Measurements from ENCODE around the gene PIM1. TPM values are rescaled to one million over a fixed set of nuclear protein-coding genes. Genes with fewer than 3 reads are reported as not detected.
"Not testable (repeated sequence)": the region's sequence is repeated elsewhere in the genome, so short reads cannot be mapped to it uniquely, and the experiment has no call there.

The PIM1 gene
- total RNA-seq, 2 experiments from 2014 or later: 24.7 to 31.4 TPM

DNA sequence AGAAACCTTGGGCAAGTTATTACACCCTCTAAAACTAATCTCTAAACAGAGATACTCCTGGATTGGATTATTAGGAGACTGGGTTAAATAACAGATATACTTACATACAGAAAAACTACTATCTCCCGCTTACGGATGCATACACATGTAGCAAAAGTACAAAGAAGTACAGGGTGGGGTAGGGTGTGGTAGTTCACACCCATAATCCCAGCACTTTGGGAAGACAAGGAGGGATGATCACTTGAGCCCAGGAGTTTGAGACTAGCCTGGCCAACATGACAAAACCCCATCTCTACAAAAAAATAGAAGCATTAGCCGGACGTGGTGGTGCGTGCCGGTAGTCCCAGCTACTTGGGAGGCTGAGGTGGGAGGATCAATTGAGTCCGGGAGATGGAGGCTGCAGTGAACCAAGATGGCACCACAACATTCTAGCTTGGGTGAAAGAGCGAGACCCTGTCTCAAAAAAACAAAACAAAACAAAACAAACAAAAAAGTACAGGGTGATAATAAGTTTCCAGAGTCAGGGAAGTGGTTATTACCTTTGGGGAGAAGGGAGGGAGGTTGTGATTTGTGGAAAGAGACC lies 8.1 kb downstream of the PIM1 start:
- intact Hi-C loops (cut with micrococcal nuclease; ENCODE audit: unreplicated experiment): loop anchor here (10.0 kb wide), 1 partner anchor 413 kb away; no protein-coding TSS in a partner anchor
- POLR2A ChIA-PET: interaction anchor here (0.7 to 0.9 kb wide), 2 partner anchors 37 to 49 kb away, joined by 3 read pairs; no protein-coding TSS in a partner anchor

DNA sequence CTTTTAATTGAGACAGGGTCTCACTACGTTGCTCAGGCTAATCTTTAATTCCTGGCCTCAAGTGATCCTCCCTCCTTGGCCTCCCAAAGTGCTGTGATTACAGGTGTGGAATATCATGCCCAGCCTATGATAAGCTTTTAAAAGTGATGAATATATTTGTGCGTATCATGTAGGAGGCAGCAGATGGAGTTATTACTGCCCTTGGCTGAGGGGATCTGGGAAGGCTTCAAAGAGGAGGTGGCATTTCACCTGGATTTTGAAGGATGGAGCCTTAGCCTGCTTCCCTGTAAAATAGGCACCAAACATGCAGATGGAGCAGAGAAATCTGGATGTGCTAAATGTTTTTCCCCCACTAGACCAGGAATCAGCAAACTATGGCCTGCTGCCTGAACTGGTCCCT lies 10.1 kb downstream of the PIM1 start:
- peaks cover 14% of the 10 kb centered on the region for H3K36me3 ChIP-seq (ENCODE audit: insufficient read depth, low read length)
- POLR2A ChIA-PET: interaction anchor here (0.5 to 0.6 kb wide), 2 partner anchors 18 to 705 kb away, joined by 3 to 4 read pairs; no protein-coding TSS in a partner anchor
- TF ChIP-seq CTCF (conservative IDR thresholded peaks at IDR 0.05; ENCODE audit: low read length) (no peak), EZH2phosphoT487 (IDR thresholded peaks at IDR 0.05; ENCODE audit: borderline replicate concordance, low read depth, low read length) (no peak)
- DNase-seq (ENCODE audit: low spot score): no peak
- no peaks in the 10 kb centered on the region for H3K79me2 ChIP-seq (ENCODE audit: insufficient read depth, low read depth, low read length)
- H3K4me2 ChIP-seq (ENCODE audit: low read length): no peak overlapping the region
- no TSS peak for BruUV-seq (replicated peaks)
- CTCF ChIA-PET (ENCODE audit: unreplicated experiment): no interaction called here
- no peak overlapping the region for H3K27ac ChIP-seq (ENCODE audit: low read depth, low read length, poor library complexity, severe bottlenecking)
- H3K9me2 ChIP-seq (ENCODE audit: insufficient read depth, low read length): no peaks in the 10 kb centered on the region
- H4K20me1 ChIP-seq (ENCODE audit: insufficient read depth, low read length): no peaks in the 10 kb centered on the region
- H3K9me3 ChIP-seq (ENCODE audit: low read length): no peaks in the 10 kb centered on the region
- no peak overlapping the region for H3K4me3 ChIP-seq (ENCODE audit: low read depth, low read length, poor library complexity, severe bottlenecking)
- intact Hi-C loops (cut with micrococcal nuclease; ENCODE audit: unreplicated experiment): no loop called here
- H3K4me1 ChIP-seq (ENCODE audit: insufficient read depth, low read length, poor library complexity, severe bottlenecking): peaks cover 7% of the 10 kb centered on the region
- H2AFZ ChIP-seq (ENCODE audit: low read length): no peak overlapping the region

More for the DNA sequence above, 8.1 kb downstream of the PIM1 start:
- TF ChIP-seq EZH2phosphoT487 (IDR thresholded peaks at IDR 0.05; ENCODE audit: borderline replicate concordance, low read depth, low read length): no peak
- TF ChIP-seq CTCF (conservative IDR thresholded peaks at IDR 0.05; ENCODE audit: low read length): no peak
- Histone ChIP-seq H2AFZ (ENCODE audit: low read length) (no peak overlapping the region), H3K36me3 (ENCODE audit: insufficient read depth, low read length) (peaks cover 35% of the 10 kb centered on the region), H3K4me2 (ENCODE audit: low read length) (no peak overlapping the region), H3K79me2 (ENCODE audit: insufficient read depth, low read depth, low read length) (no peaks in the 10 kb centered on the region), H3K9me3 (ENCODE audit: low read length) (no peaks in the 10 kb centered on the region), H3K4me3 (ENCODE audit: low read depth, low read length, poor library complexity, severe bottlenecking) (no peak overlapping the region), H3K27ac (ENCODE audit: low read depth, low read length, poor library complexity, severe bottlenecking) (no peak overlapping the region), H4K20me1 (ENCODE audit: insufficient read depth, low read length) (peaks cover 5% of the 10 kb centered on the region; the same call in 1 of the 2 replicates), H3K4me1 (ENCODE audit: insufficient read depth, low read length, poor library complexity, severe bottlenecking) (peaks cover 7% of the 10 kb centered on the region), H3K9me2 (ENCODE audit: insufficient read depth, low read length) (no peaks in the 10 kb centered on the region)
- no TSS peak for BruUV-seq (replicated peaks)
- CTCF ChIA-PET (ENCODE audit: unreplicated experiment): no interaction called here
- no peak for DNase-seq (ENCODE audit: low spot score)

DNA sequence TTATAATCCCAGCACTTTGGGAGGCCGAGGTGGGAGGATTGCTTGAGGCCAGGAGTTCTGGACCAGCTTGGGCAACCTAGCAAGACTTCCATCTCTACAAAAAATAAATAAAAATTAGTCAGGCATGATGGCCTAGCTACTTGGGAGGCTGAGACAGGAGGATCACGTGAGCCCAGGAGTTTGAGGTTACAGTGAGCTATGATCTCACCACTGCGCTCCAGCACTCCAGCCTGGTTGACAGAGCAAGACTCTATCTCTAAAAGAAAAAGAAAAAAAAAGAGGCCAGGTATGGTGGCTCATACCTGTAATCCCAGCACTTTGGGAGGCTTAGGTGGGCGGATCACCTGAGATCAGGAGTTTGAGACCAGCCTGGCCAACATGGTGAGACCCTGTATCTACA lies 10.7 kb downstream of the PIM1 start:
- H3K4me3 ChIP-seq (ENCODE audit: low read depth, low read length, poor library complexity, severe bottlenecking); BruUV-seq (replicated peaks); H3K9me2 ChIP-seq (ENCODE audit: insufficient read depth, low read length); CTCF ChIA-PET (ENCODE audit: unreplicated experiment); H3K36me3 ChIP-seq (ENCODE audit: insufficient read depth, low read length); H3K27ac ChIP-seq (ENCODE audit: low read depth, low read length, poor library complexity, severe bottlenecking); H4K20me1 ChIP-seq (ENCODE audit: insufficient read depth, low read length); H2AFZ ChIP-seq (ENCODE audit: low read length); H3K9me3 ChIP-seq (ENCODE audit: low read length); H3K4me2 ChIP-seq (ENCODE audit: low read length); H3K4me1 ChIP-seq (ENCODE audit: insufficient read depth, low read length, poor library complexity, severe bottlenecking); H3K79me2 ChIP-seq (ENCODE audit: insufficient read depth, low read depth, low read length); DNase-seq (ENCODE audit: low spot score); intact Hi-C loops (cut with micrococcal nuclease; ENCODE audit: unreplicated experiment): not testable (repeated sequence)
- POLR2A ChIA-PET: interaction anchor here (0.6 kb wide), 1 partner anchor 17 kb away, joined by 4 read pairs; no protein-coding TSS in a partner anchor
